ENCODE results near the gene SENP7.

GRCh38 chr3:101375586-101375985 lies 137.4 kb downstream of the SENP7 start:
- TF ChIP-seq CTCF (IDR thresholded peaks at IDR 0.05) = no peak
- no peak for TF ChIP-seq POLR2A (IDR thresholded peaks at IDR 0.05)
